COLO829 (cell line): ENCODE measurements around the gene CBR1.

Experiments used
- DNase-seq: peaks from one replicate; pipeline ENCODE4 v3.0.0; 2012; ENCODE audit warnings: low spot score

The CBR1 gene

DNA sequence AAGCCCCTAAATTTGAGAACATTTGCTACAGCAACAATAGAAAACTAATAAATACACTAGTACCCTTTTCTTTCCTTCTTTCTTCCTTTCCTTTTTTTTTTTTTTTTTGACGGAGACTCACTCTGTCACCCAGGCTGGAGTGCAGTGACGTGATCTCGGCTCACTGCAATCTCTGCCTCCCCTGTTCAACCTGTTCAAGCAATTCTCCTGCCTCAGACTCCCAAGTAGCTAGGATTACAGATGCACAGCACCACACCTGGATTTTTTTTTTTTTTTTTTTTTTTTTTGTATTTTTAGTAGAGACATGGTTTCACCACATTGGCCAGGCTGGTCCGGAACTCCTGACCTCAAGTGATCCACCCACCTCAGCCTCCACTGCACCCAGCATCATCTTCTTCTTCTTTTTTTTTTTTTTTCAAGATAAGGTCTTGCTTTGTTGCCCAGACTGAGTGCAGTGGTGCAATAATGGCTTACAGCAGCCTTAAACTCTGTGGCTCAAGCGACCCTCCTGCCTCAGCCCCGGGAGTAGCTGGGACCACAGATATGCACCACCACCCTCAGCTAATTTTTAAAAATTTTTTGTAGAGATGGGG lies 45.4 kb downstream of the CBR1 start:
- no peak for DNase-seq

GRCh38 chr21:36117286-36117741 lies 47.5 kb downstream of the CBR1 start:
- no peak for DNase-seq

DNA sequence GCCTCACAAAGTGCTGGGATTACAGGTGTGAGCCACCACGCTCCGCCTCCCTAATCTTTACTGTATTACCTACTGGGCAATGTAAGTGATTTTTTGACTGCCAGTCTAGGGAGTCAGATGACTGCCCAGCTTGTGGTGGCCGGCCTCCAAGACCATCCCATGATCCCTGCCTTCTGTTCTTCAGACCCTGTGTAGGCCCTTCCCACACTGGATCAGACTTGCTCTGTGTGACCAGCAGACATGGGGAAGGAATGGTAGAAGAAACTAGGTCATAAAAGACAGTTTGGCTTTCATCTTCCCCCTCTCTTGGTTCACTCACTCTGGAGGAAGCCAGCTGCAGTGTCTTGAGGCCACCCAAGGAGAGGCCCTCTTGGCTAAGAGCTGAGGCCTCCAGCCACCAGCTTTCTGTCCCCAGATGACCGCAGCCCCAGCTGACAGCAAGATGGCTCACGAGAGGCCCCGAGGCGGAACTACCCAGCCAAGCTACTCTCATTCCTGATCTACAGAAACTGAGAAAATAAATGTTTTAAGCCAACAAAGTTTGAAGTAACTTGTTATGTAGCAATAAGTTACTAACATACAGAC lies 50.6 kb downstream of the CBR1 start:
- no peak for DNase-seq
